CD4-positive, CD25-positive, alpha-beta regulatory T cell (primary cell): ENCODE measurements around the gene CLIP4. TPM values are rescaled to one million over a fixed set of nuclear protein-coding genes. Genes with fewer than 3 reads are reported as not detected.
A peak's percentile ranks its signal among the peaks of the same experiment; 100 is the strongest.
"Not testable (repeated sequence)": the region's sequence is repeated elsewhere in the genome, so short reads cannot be mapped to it uniquely, and the experiment has no call there.

Experiments used
- ATAC-seq, 2 donors: fragments of 150-1000 bp; cut with Tn5 transposase; one replicate each; pipeline ENCODE4 v1.10.0; 2021; ENCODE audit warnings: low read depth in 2 of 2, moderate number of reproducible peaks in 2 of 2, moderate library complexity in 1 of 2
- DNase-seq, 3 donors: peaks; one replicate each; pipeline versions ENCODE4 v3.0.0 to v3.0.0-alpha.2; 2012 to 2022; ENCODE audit warnings: mixed read lengths in 1 of 3
- H3K27ac ChIP-seq: one replicate; pipeline ENCODE4 v1.7.0; 2013; ENCODE audit warnings: mild to moderate bottlenecking, low read length; ENCODE audit not compliant: insufficient read depth, poor library complexity, severe bottlenecking
- H3K27me3 ChIP-seq: one replicate; pipeline ENCODE4 v1.7.0; 2013; ENCODE audit warnings: low read length; ENCODE audit not compliant: control insufficient read depth, insufficient read depth
- H3K36me3 ChIP-seq: one replicate; pipeline ENCODE4 v1.7.0; 2013; ENCODE audit warnings: mild to moderate bottlenecking, low read length, moderate library complexity; ENCODE audit not compliant: control insufficient read depth, insufficient read depth
- H3K4me1 ChIP-seq: 2 replicates; pipeline ENCODE4 v1.7.0; 2013; ENCODE audit warnings: mild to moderate bottlenecking, low read length; ENCODE audit not compliant: insufficient read depth, control insufficient read depth, poor library complexity, severe bottlenecking
- H3K4me3 ChIP-seq: one replicate; pipeline ENCODE4 v1.7.0; 2013; ENCODE audit warnings: low read depth, mild to moderate bottlenecking, low read length, moderate library complexity
- H3K9me3 ChIP-seq, 2 experiments: 1 replicate in 1 of 2; 2 replicates in 1 of 2; pipeline ENCODE4 v1.7.0; 2013; ENCODE audit warnings: low read length in 2 of 2, mild to moderate bottlenecking in 1 of 2, moderate library complexity in 1 of 2; ENCODE audit not compliant: control insufficient read depth in 2 of 2
- H3K27ac Mint-ChIP-seq, 3 donors: one replicate each; pipeline ENCODE4 v1.8.0; 2020 to 2022; ENCODE audit warnings: mild to moderate bottlenecking in 3 of 3, mixed read lengths in 3 of 3, moderate library complexity in 2 of 3
- H3K27me3 Mint-ChIP-seq: one replicate; pipeline ENCODE4 v1.8.0; 2022; ENCODE audit warnings: mild to moderate bottlenecking, mixed read lengths
- H3K36me3 Mint-ChIP-seq: one replicate; pipeline ENCODE4 v1.8.0; 2020; ENCODE audit warnings: mixed read lengths
- H3K4me1 Mint-ChIP-seq, 4 donors: one replicate each; pipeline ENCODE4 v1.8.0; 2020 to 2022; ENCODE audit warnings: mixed read lengths in 4 of 4, mild to moderate bottlenecking in 1 of 4
- H3K4me3 Mint-ChIP-seq, 4 donors: one replicate each; pipeline ENCODE4 v1.8.0; 2020 to 2022; ENCODE audit warnings: mild to moderate bottlenecking in 4 of 4, mixed read lengths in 4 of 4, moderate library complexity in 3 of 4
- H3K9me3 Mint-ChIP-seq, 7 donors: one replicate each; pipeline ENCODE4 v1.8.0; 2020 to 2022; ENCODE audit warnings: mixed read lengths in 7 of 7, mild to moderate bottlenecking in 3 of 7, moderate library complexity in 2 of 7
- polyA plus RNA-seq, 4 donors: library from polyadenylated mRNA; unstranded; fragments of 300-500 nt; fragmentation: Illumina TruSeq; gene quantifications; one replicate each; pipeline ENCODE4 v1.2.3, GENCODE V29; 2021
- total RNA-seq: library from RNA; stranded (reverse); gene quantifications from one replicate; pipeline ENCODE4 v1.2.3, GENCODE V29; 2022

Gene CLIP4
- total and polyA plus RNA-seq, 5 donors from 2014 or later, result 13.5 to 37.7 (median 17.3) TPM

DNA sequence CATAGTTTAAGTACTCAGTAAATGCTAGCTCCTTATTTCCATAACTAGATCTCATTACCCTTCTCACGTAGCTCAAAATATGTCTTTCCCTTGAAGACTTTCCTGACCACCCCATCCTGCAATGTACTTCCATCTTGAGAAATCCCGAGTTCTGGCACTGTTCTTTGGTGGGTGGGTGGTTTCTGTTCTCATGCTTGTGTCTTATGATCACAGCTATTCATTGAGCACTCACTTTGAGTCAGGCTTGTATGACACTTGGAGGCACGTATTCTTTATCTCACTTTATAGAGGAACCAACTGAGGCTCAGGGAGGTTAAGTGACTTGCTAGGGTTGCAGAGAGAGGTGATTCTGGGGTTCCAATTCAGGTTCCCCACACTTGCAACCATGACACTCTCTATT, 9.0 kb upstream of the CLIP4 start:
- Histone ChIP-seq H3K4me3 (no peak overlapping the region), H3K36me3 (no peaks in the 10 kb centered on the region), H3K4me1 (no peaks in the 10 kb centered on the region), H3K9me3 (no peaks in the 10 kb centered on the region), H3K27ac (no peak overlapping the region), H3K27me3 (no peaks in the 10 kb centered on the region)
- peaks cover 24% of the 10 kb centered on the region for H3K27me3 Mint-ChIP-seq
- no peak for DNase-seq
- H3K4me3 Mint-ChIP-seq, result no peak overlapping the region
- H3K4me1 Mint-ChIP-seq, result peaks cover 0 to 5% (median 2%) of the 10 kb centered on the region in 4 donors
- H3K9me3 Mint-ChIP-seq, result no peaks in the 10 kb centered on the region
- H3K27ac Mint-ChIP-seq, result no peak overlapping the region
- no peak for ATAC-seq
- peaks cover 3% of the 10 kb centered on the region for H3K36me3 Mint-ChIP-seq

DNA sequence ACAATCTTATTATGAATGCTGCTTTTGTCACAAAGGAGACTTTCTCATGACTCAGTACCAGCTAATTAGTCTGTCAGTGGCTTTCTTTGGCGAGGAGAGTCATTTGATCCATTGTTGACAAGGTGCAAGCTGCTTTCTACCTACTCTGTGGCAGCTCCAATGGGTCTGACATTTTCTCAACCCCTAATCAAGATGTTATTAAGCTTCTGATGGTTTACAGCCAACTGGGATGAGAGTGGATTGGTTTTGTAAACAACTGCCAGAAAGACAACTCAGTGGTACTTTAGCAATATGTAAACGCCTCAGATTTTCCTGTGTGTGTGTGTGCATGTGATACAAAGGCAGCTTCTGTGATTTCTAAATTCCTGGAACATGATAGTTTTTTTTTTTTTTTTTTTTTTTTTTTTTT, 8.2 kb upstream of the CLIP4 start:
- peaks cover 3% of the 10 kb centered on the region for H3K36me3 Mint-ChIP-seq
- Histone ChIP-seq H3K27me3 (no peaks in the 10 kb centered on the region), H3K4me1 (no peaks in the 10 kb centered on the region), H3K4me3 (no peak overlapping the region), H3K27ac (no peak overlapping the region), H3K36me3 (no peaks in the 10 kb centered on the region), H3K9me3 (no peaks in the 10 kb centered on the region)
- DNase-seq (no peak), ATAC-seq (no peak)
- H3K27ac Mint-ChIP-seq, result no peak overlapping the region
- H3K4me1 Mint-ChIP-seq, result peaks cover 0 to 5% (median 2%) of the 10 kb centered on the region in 4 donors
- H3K27me3 Mint-ChIP-seq, result peaks cover 22% of the 10 kb centered on the region
- H3K4me3 Mint-ChIP-seq, result no peak overlapping the region
- no peaks in the 10 kb centered on the region for H3K9me3 Mint-ChIP-seq

DNA sequence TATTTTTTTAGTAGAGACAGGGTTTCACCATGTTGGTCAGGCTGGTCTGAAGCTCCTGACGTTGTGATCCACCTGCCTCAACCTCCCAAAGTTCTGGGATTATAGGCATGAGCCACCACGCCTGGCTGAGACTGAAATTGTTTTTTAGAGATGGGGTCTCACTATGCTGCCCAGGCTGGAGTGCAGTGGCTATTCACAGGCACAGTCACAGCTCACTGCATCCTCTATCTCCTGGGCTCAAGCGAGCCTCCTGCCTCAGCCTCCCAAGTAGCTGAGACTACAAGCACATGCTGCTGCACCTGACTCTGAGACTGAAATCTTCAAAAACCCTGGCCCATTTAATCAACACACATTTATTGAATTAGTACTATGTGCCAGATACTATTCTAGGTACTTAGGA, 7.7 kb upstream of the CLIP4 start:
- not testable (repeated sequence) for H3K36me3 ChIP-seq, H3K27ac Mint-ChIP-seq, H3K4me3 ChIP-seq, H3K9me3 Mint-ChIP-seq, DNase-seq, H3K27me3 ChIP-seq, ATAC-seq, H3K4me1 Mint-ChIP-seq, H3K36me3 Mint-ChIP-seq, H3K9me3 ChIP-seq, H3K4me1 ChIP-seq, H3K27ac ChIP-seq, H3K4me3 Mint-ChIP-seq
- H3K27me3 Mint-ChIP-seq, result peaks cover 22% of the 10 kb centered on the region

DNA sequence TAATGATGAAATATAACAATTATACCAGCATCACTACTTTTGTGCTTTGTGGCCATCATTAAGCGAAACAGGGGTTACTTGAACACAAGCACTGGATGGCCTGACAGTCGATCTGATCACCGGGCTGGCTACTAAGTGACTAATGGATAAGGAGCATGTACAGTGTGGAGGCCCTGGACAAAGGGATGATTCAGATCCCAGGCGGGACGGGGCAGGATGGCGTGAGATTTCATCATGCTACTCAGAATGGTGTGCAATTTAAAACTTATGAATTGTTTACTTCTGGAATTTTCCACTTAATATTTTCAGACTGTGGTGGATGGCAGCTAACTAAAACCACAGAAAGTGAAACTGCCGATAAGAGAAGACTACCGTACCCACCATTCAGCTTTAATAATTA, 7.0 kb upstream of the CLIP4 start:
- peaks cover 22% of the 10 kb centered on the region for H3K27me3 Mint-ChIP-seq
- Histone ChIP-seq H3K27me3 (no peaks in the 10 kb centered on the region), H3K4me1 (no peaks in the 10 kb centered on the region), H3K27ac (no peak overlapping the region), H3K9me3 (no peaks in the 10 kb centered on the region), H3K36me3 (no peaks in the 10 kb centered on the region), H3K4me3 (no peak overlapping the region)
- no peak overlapping the region for H3K4me3 Mint-ChIP-seq
- DNase-seq, result no peak
- no peak overlapping the region for H3K27ac Mint-ChIP-seq
- H3K9me3 Mint-ChIP-seq, result no peaks in the 10 kb centered on the region
- no peak for ATAC-seq
- peaks cover 3% of the 10 kb centered on the region for H3K36me3 Mint-ChIP-seq
- peaks cover 0 to 5% (median 2%) of the 10 kb centered on the region in 4 donors for H3K4me1 Mint-ChIP-seq

DNA sequence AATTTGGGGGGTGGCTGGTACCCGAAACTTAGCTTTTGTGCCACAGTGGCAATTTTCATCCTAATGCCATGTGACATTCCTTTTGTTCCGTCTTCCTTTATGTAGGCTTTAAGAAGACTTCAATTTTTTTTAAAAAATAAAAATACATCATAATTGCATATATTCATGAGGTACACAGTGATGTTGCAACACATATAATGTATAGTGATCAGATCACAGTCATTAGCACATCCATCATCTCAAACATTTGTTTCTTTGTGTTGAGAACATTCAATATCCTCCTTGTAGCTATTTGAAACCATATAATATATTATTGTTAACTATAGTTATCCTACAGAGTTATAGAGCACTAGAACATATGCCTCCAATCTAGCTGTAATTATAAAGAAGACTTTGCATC, 6.0 kb upstream of the CLIP4 start:
- no peak overlapping the region for H3K4me3 Mint-ChIP-seq
- H3K36me3 Mint-ChIP-seq, result peaks cover 3% of the 10 kb centered on the region
- Histone ChIP-seq H3K36me3 (no peaks in the 10 kb centered on the region), H3K27ac (no peak overlapping the region), H3K4me1 (no peaks in the 10 kb centered on the region), H3K4me3 (no peak overlapping the region), H3K9me3 (no peaks in the 10 kb centered on the region), H3K27me3 (no peaks in the 10 kb centered on the region)
- no peak for ATAC-seq
- peaks cover 0 to 13% (median 7%) of the 10 kb centered on the region in 4 donors for H3K4me1 Mint-ChIP-seq
- no peak for DNase-seq
- no peak overlapping the region for H3K27ac Mint-ChIP-seq
- H3K9me3 Mint-ChIP-seq, result no peaks in the 10 kb centered on the region
- H3K27me3 Mint-ChIP-seq, result peaks cover 22% of the 10 kb centered on the region

DNA sequence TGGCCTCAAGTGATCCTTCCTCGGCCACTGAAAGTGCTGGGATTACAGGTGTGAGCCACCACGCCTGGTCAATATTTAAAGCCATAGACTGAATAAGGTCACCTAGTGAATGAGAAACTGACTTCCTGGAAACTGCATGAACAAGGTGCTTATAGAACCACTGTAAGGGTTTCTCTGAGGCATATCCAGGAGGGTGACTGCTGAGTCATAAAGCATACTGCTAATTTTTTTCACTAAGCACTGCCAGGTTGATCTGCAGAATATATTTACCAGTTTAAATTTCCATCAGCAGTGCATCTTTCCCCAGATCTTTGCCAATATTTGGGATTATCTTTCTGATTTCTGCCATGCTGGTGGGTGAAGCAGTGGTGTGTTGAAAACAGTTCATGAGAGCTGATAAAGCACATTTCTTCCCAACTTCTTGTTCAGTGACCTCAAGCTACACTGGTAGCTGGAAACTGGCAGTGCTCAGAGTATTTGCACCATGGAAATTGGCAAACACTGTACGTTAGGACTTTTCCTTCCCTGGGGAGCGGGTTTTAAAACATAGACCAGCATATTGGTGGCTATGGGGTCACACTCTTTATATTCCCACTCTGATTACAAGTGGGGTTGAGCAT, 4.2 kb upstream of the CLIP4 start:
- H3K27me3 ChIP-seq, result no peaks in the 10 kb centered on the region
- ATAC-seq, result no peak
- DNase-seq, result peak in 1 of 3 donors; percentile 73
- no peaks in the 10 kb centered on the region for H3K36me3 ChIP-seq
- H3K4me1 Mint-ChIP-seq, result peaks cover 3 to 20% (median 8%) of the 10 kb centered on the region in 4 donors
- peaks cover 3% of the 10 kb centered on the region for H3K36me3 Mint-ChIP-seq
- no peak overlapping the region for H3K27ac ChIP-seq
- no peak overlapping the region for H3K27ac Mint-ChIP-seq
- no peak overlapping the region for H3K4me3 Mint-ChIP-seq
- H3K9me3 ChIP-seq, result no peaks in the 10 kb centered on the region
- peaks cover 6% of the 10 kb centered on the region for H3K4me1 ChIP-seq
- no peaks in the 10 kb centered on the region for H3K9me3 Mint-ChIP-seq
- peaks cover 18% of the 10 kb centered on the region for H3K27me3 Mint-ChIP-seq
- H3K4me3 ChIP-seq, result no peak overlapping the region

DNA sequence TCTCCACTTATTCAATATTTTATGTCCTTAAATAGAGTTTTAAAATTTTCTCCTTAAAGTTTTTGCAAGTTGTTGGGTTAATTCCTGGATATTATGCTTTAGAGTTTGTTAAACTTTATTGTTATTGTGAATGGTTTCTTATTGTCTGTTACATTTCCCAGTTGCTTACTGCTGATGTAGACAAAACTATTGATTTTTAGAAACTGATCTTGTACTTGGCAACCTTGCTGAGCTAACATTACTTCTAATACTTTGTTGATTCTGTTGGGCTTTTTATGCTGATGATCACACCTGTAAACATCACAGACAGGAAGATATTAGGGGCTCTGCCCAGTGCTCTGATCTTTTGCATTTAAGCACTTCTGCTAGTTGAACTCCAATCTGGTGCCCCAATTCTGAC, 2.8 kb upstream of the CLIP4 start:
- ATAC-seq (no peak), DNase-seq (no peak)
- H3K4me3 Mint-ChIP-seq, result no peak overlapping the region
- H3K4me1 Mint-ChIP-seq, result peaks cover 10 to 33% (median 18%) of the 10 kb centered on the region in 4 donors
- H3K36me3 ChIP-seq, result no peaks in the 10 kb centered on the region
- no peak overlapping the region for H3K4me3 ChIP-seq
- H3K27me3 Mint-ChIP-seq, result peaks cover 15% of the 10 kb centered on the region
- no peaks in the 10 kb centered on the region for H3K9me3 Mint-ChIP-seq
- peaks cover 3% of the 10 kb centered on the region for H3K36me3 Mint-ChIP-seq
- no peaks in the 10 kb centered on the region for H3K27me3 ChIP-seq
- peaks cover 13% of the 10 kb centered on the region for H3K4me1 ChIP-seq
- no peak overlapping the region for H3K27ac ChIP-seq
- H3K27ac Mint-ChIP-seq, result no peak overlapping the region
- no peaks in the 10 kb centered on the region for H3K9me3 ChIP-seq

DNA sequence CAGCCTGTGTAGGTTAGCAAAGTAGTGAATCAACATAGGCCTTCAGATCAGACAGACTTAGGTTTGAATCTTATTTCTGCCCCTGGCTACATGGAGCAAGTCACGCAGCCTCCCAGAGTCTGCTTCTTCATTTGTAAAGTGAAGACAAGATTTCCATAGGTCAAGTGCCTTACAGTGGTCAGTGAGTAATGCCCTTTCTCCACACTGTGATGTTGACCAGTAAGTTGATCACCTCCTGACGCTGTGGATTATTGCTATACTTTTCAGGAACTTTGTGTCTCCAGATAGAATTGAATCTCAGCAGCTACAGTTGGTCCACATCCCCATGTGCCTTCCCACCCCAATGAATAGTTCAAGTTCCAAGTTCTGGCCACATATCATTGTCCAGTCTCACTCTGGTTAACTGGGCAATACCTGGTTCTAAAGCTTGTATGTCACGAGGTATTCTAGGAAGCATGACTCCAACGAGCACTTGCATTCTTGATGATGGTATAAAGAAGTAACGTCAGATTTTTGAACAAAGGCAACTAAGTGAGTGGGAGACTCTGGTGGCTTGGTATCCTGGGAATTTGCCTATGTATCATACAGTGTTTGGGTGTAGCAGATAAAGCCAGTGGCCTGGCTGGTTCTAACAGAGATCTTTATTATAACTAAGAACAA, 2.1 kb upstream of the CLIP4 start:
- Histone ChIP-seq H3K27ac (no peak overlapping the region), H3K4me3 (no peak overlapping the region), H3K9me3 (no peaks in the 10 kb centered on the region), H3K4me1 (peaks cover 16% of the 10 kb centered on the region), H3K27me3 (no peaks in the 10 kb centered on the region), H3K36me3 (no peaks in the 10 kb centered on the region)
- Mint-ChIP-seq H3K27ac (peak overlapping the region in 1 of 3 donors; percentile 96), H3K36me3 (peaks cover 3% of the 10 kb centered on the region), H3K27me3 (peaks cover 15% of the 10 kb centered on the region), H3K4me1 (peaks cover 14 to 39% (median 22%) of the 10 kb centered on the region in 4 donors), H3K4me3 (peak overlapping the region; percentile 82 to 94 (median 92)), H3K9me3 (no peaks in the 10 kb centered on the region)
- ATAC-seq (no peak), DNase-seq (no peak)
